WTC11 (cell line): Measurements from ENCODE around the gene JMJD8.
"Not testable (repeated sequence)": the region's sequence is repeated elsewhere in the genome, so short reads cannot be mapped to it uniquely, and the experiment has no call there.

Source experiments
- ESRRA ChIP-seq: sonication (generic); formaldehyde crosslinking; IDR thresholded peaks from 2 replicates; pipeline ENCODE4 v1.8.1; 2022; ENCODE audit warnings: mild to moderate bottlenecking, missing genetic modification reagents, borderline replicate concordance
- FOXJ3 ChIP-seq: sonication (generic); formaldehyde crosslinking; IDR thresholded peaks from 2 replicates; pipeline ENCODE4 v1.9.0; 2021; ENCODE audit warnings: missing genetic modification reagents, mild to moderate bottlenecking, borderline replicate concordance
- GABPB1 ChIP-seq: sonication (generic); formaldehyde crosslinking; IDR thresholded peaks from 2 replicates; pipeline ENCODE4 v1.8.1; 2023; ENCODE audit warnings: mild to moderate bottlenecking, missing genetic modification reagents
- JAZF1 ChIP-seq: fragments of 250-450 bp; sonication (Bioruptor Pico); IDR thresholded peaks from 2 replicates; pipeline ENCODE4 v1.9.0; 2021; ENCODE audit warnings: moderate library complexity, mild to moderate bottlenecking, inconsistent platforms
- SP1 ChIP-seq: sonication (generic); formaldehyde crosslinking; conservative IDR thresholded peaks from 2 replicates; pipeline ENCODE4 v1.8.1; 2022; ENCODE audit warnings: missing genetic modification reagents
- TEAD1 ChIP-seq: sonication (generic); formaldehyde crosslinking; IDR thresholded peaks from 2 replicates; pipeline ENCODE4 v1.8.0; 2022; ENCODE audit warnings: mild to moderate bottlenecking, missing genetic modification reagents
- TF ChIP-seq, protein P1 (sequence below): fragments of 200-600 bp; IDR thresholded peaks from 2 replicates; pipeline ENCODE4 v1.8.0; 2022; ENCODE audit warnings: antibody characterized with exemption
- TF ChIP-seq, protein P2 (sequence below): fragments of 250-450 bp; sonication (Bioruptor Pico); IDR thresholded peaks from 2 replicates; pipeline ENCODE4 v1.9.0; 2021; ENCODE audit warnings: mild to moderate bottlenecking, borderline replicate concordance
- TF ChIP-seq, protein P3 (sequence below): sonication (generic); formaldehyde crosslinking; IDR thresholded peaks from 2 replicates; pipeline ENCODE4 v1.8.0; 2022; ENCODE audit warnings: mild to moderate bottlenecking, missing genetic modification reagents

DNA sequence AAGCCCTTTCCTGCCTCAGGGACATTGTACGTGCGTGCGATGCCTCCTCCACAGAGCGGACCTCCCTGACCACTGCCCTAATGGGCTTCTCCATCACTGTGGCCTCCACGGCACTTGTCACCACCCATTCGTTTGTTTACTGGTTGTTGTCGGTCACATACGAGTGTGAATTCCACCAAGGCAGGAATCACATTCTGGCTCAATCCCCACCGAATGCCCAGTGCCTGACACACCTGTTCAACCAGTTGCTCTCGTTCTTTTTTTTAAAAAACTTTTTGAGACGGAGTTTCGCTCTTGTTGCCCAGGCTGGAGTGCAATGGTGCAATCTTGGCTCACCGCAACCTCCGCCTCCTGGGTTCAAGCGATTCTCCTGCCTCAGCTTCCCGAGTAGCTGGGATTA, 7.1 kb upstream of the JMJD8 start:
- TF ChIP-seq, protein P1, sequence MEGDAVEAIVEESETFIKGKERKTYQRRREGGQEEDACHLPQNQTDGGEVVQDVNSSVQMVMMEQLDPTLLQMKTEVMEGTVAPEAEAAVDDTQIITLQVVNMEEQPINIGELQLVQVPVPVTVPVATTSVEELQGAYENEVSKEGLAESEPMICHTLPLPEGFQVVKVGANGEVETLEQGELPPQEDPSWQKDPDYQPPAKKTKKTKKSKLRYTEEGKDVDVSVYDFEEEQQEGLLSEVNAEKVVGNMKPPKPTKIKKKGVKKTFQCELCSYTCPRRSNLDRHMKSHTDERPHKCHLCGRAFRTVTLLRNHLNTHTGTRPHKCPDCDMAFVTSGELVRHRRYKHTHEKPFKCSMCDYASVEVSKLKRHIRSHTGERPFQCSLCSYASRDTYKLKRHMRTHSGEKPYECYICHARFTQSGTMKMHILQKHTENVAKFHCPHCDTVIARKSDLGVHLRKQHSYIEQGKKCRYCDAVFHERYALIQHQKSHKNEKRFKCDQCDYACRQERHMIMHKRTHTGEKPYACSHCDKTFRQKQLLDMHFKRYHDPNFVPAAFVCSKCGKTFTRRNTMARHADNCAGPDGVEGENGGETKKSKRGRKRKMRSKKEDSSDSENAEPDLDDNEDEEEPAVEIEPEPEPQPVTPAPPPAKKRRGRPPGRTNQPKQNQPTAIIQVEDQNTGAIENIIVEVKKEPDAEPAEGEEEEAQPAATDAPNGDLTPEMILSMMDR, result not testable (repeated sequence)
- TF ChIP-seq TEAD1, JAZF1, SP1, GABPB1, ESRRA, FOXJ3 (CRISPR knock-in tag): not testable (repeated sequence)
- TF ChIP-seq, protein P2, sequence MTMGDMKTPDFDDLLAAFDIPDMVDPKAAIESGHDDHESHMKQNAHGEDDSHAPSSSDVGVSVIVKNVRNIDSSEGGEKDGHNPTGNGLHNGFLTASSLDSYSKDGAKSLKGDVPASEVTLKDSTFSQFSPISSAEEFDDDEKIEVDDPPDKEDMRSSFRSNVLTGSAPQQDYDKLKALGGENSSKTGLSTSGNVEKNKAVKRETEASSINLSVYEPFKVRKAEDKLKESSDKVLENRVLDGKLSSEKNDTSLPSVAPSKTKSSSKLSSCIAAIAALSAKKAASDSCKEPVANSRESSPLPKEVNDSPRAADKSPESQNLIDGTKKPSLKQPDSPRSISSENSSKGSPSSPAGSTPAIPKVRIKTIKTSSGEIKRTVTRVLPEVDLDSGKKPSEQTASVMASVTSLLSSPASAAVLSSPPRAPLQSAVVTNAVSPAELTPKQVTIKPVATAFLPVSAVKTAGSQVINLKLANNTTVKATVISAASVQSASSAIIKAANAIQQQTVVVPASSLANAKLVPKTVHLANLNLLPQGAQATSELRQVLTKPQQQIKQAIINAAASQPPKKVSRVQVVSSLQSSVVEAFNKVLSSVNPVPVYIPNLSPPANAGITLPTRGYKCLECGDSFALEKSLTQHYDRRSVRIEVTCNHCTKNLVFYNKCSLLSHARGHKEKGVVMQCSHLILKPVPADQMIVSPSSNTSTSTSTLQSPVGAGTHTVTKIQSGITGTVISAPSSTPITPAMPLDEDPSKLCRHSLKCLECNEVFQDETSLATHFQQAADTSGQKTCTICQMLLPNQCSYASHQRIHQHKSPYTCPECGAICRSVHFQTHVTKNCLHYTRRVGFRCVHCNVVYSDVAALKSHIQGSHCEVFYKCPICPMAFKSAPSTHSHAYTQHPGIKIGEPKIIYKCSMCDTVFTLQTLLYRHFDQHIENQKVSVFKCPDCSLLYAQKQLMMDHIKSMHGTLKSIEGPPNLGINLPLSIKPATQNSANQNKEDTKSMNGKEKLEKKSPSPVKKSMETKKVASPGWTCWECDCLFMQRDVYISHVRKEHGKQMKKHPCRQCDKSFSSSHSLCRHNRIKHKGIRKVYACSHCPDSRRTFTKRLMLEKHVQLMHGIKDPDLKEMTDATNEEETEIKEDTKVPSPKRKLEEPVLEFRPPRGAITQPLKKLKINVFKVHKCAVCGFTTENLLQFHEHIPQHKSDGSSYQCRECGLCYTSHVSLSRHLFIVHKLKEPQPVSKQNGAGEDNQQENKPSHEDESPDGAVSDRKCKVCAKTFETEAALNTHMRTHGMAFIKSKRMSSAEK (CRISPR knock-in tag), result not testable (repeated sequence)
- TF ChIP-seq, protein P3, sequence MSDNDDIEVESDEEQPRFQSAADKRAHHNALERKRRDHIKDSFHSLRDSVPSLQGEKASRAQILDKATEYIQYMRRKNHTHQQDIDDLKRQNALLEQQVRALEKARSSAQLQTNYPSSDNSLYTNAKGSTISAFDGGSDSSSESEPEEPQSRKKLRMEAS (CRISPR knock-in tag), result not testable (repeated sequence)
